Activated gamma-delta T cell treated with anti-CD3 and anti-CD28 coated beads, Interleukin-2, amount 50 U/mL, for 16 hours (primary cell): ENCODE measurements around the gene SLC17A3.

Source experiments
- DNase-seq: peaks from one replicate; pipeline ENCODE4 v3.0.0-alpha.2; 2020; ENCODE audit warnings: low read depth

The SLC17A3 gene, protein sequence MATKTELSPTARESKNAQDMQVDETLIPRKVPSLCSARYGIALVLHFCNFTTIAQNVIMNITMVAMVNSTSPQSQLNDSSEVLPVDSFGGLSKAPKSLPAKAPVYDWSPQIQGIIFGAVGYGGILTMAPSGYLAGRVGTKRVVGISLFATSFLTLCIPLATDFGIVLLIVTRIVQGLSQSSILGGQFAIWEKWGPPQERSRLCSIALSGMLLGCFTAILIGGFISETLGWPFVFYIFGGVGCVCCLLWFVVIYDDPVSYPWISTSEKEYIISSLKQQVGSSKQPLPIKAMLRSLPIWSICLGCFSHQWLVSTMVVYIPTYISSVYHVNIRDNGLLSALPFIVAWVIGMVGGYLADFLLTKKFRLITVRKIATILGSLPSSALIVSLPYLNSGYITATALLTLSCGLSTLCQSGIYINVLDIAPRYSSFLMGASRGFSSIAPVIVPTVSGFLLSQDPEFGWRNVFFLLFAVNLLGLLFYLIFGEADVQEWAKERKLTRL

DNA sequence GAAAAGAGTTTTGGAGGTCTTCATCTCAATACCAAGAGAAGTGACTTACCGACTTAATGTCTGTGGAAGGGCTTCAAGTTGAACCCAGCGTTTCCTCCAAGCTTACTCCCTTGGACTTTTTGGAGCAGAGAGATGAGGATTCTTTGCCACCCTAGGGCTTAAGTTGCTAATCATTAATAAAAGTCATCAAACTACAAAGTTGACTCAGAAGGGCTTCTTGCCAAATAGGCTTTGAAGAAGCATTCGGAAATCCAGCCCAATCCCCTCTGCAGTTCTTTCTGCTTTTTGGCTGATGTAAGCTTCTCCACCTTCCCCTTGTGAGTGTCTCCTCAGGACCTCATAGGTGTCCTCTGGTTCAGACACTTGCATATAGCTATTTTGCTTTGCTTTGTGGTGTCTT, at the start of gene SLC17A3:
SLC17A3 (minus strand) TSS at position 126 of the 400 bp plus-strand sequence. CDS start 5,856 bp downstream, outside the sequence.
- DNase-seq: no peak

- DNase-seq: no peak
Observed at GRCh38 chr6:25922301-25922700, 48.3 kb upstream of the SLC17A3 start.

DNA sequence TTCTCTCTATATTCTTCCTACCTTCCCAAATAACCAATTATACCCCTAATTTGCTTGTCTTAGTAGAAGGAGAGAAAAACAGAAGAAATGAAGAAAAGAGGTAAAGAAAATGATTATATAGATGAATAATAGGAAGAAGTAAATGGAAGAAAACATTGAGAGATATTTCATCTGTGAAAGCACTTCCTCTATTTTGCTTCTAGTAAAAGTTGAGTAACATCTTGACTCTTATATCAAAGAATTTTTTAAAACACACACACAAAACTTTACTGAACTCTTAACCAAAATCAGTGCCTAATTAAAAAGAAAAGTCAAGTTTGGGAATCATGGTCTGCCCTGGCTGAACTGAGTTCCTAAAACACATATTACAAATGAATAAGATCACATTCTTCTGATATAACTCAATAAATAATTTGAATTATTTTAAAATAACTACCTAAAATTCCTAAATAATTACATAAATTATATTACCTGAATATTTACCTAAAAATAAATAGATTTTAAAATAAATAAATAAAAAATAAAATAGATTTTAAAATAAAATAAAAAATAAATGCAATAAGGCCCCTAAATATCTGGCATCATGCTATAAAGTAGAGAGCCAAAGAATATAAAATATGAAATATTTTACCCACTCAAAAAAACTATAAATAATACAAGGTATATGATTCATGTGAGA, 47.6 kb upstream of the SLC17A3 start:
- DNase-seq: no peak

- DNase-seq: no peak
Observed at GRCh38 chr6:25919657-25920056, 45.6 kb upstream of the SLC17A3 start.

DNA sequence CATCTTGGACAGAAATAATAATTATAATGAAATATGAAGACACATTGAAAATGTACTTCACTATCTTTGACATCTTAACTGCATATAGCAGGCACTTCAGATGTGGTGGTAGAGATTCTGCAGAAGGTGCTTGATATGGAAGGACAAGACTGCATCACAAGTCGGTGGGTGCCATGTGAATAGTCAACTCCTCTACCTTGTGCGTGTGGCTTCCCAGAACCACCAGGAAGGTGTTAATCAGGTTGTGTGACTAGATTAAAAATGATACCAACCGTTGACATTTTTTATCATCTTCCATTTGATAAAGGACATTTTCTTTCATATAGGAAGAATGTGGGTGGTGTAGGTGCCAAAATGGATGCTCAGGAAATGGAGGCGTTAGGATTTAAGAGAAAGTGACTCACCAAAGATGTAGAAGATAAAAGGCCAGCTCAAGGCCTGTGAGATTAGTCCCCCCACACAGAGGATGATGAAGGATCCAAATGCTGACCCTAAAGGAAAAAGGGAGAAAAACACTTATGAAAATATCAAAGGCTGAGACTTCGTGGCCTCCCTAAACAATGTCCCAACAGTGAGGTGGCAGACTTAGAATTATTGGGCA, 44.1 kb upstream of the SLC17A3 start:
- no peak for DNase-seq

DNA sequence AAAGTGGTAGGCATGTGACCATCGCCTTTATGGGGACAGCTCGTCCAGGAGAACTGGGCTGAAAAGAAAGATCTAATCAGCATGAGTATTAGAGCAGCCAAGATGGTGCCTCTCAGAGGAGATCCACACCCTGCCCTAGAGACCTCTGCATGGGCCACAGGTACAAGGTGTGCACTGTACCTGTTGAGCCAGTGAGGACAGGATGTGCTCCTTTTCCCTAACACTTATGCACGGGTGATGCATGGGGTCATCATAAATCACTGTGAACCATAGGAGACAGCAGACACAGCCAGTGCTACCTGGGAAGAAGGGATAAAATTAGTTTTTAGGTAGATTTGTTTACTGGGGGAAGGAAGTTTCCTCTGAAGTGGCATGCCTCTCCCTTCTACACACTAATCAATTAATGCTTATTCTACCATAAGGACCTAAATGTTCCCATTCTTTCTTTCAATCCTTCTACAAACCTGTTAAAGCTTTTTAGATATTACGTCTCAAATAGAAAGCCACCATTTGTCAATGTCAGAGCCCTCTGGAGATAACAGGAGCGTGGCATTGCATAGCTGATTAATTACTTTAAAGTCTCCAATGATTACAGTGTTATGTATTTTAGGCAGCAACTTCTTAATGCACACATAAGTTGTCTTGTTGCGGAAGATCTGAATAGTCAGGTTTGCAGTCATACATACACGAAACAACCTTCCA, 42.9 kb upstream of the SLC17A3 start:
- DNase-seq: no peak

DNA sequence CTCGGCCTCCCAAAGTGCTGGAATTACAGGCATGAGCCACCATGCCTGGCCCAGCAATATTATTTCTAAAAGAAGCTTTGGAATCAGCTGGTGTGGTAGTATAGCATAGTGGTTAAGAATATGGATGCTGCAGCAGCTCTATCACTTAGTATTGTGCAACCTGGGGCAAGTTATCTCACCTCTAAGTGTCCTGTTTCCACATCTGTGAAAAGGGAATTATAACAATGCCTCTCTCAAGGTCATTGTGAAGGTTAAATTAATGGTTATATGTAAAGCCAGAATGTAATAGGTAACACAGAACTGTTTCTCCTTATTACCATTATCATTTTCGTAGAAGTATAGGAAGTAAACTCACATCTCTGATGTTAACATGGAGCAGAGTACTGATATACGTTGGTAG, 42.3 kb upstream of the SLC17A3 start:
- DNase-seq: no peak

DNA sequence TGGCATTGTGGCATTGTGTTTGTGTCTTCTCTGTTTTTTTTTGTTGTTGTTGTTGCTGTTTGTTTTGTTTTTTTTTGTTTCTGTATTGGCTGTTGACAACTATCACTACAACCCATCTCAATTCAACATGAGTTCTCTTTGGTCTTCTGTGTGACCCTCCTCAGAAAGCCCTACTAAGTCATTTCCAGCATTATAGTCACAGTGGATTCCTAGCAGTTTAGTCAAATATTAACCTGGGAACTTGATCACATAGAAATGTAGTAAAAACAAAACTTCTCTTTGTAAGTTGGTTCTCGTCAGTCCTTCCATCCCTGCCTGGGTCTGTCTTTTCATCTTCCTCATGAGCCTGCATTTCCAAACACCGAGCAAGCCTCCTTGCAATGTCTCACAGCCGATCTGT, 39.7 kb upstream of the SLC17A3 start:
- DNase-seq: no peak

DNA sequence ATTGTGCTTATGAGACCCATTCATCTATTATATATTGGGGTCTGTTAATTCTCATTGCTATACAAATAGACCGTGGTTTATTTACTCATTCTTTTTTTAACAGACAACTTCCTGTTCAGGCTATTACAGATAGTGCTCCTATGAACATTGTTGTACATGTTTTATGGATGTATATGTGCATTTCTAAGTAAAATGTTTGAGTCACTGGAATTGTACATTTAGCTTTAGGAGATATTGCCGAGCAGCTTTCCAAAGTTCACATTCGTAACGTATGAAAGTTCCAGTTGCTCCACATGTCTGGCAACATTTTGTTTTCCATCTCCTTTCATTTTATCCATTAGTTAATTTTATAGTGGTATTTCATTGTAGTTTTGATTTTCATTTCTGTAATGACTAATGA, 37.3 kb upstream of the SLC17A3 start:
- no peak for DNase-seq

GRCh38 chr6:25907475-25908014, 33.5 kb upstream of the SLC17A3 start:
- DNase-seq: no peak

DNA sequence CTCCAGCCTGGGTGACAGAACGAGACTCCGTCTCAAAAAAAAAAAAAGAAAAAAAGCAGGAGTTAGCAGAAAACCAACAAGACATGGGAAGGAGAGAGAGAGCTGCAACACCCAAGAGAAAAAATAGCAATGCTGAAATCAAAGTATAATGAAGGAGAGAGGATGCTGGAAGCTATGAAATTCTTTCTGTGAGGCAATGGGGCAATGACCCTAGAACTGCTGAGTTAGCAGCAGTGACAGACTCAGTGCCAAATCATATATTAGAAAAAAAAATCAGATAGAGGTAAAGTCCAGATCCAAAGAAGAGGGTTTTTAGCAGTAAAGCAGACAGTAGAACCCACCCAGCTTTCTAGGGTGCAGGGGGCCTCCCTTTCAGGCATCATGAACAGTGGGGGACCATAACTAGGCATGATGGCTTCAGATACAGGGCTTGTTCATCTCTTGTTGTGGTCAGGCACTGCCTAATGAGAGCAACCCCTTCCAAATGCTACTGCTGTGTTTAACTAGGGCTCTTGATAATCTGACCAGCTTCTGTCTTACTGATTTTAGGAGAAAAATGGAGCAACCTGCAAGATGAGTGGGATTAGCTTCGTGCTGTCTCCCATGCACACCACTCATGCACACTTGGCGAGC, 29.5 kb upstream of the SLC17A3 start:
- DNase-seq: no peak

- no peak for DNase-seq
Observed at GRCh38 chr6:25902071-25902470, 28.0 kb upstream of the SLC17A3 start.

DNA sequence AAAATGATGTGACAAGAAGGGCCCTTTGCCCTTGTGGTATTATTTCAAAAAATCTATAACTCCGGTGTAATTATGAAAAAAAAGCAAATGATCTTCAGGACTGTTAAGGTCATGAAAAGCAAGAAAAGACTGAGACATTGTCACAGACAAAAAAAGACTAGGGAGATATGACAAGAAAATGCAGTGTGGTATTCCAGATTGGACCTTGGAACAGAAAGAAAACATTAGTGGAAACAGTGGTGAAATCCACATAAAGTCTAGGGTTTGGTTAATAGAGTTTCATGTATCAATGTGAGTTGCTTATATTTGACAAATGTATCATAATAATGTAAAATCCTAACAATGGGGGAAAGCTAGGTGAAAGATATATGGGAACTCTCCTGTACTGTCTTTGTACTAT, 26.8 kb upstream of the SLC17A3 start:
- no peak for DNase-seq

- DNase-seq: no peak
Observed at GRCh38 chr6:25899580-25900408, 25.8 kb upstream of the SLC17A3 start.

DNA sequence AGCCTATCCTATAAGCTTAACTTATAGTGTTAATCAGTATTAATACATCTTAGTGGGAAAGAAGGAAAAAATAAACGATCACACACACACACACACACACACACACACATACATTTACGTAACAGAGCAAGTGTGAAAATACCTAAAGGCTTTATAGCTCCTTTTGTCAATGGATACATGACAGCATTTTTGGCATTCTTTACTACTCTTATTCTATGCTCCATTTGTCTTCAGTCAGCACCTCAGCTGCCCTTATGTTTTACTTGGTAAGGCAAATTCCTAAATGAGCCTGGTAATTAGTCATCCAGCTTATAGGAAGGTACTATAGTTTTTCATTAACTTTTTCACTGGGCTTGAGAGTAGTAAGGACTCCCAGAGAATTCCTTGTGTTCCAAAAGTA, 25.1 kb upstream of the SLC17A3 start:
- DNase-seq: no peak

GRCh38 chr6:25898289-25898977, 24.4 kb upstream of the SLC17A3 start:
- no peak for DNase-seq

GRCh38 chr6:25896252-25896651, 22.2 kb upstream of the SLC17A3 start:
- no peak for DNase-seq

DNA sequence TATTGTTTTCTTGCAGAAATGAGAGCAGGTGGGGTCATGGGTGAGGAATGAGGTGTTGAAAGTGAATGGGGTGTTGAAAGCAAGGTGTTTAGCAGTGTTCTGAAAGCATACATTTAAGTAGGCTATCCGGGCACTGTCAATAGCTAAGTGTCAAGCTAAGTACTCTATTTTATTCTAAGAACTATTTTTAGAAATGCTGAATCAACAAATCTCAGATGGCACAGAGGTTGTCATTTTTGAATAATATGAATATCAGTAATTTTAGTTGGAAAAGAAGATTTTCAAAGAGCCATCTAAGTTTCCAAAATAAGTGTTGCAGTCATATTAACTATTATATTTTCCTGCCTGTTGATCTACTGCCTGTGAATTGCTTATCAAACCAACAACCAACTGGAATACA, 21.7 kb upstream of the SLC17A3 start:
- DNase-seq: no peak

GRCh38 chr6:25893778-25894177, 19.7 kb upstream of the SLC17A3 start:
- no peak for DNase-seq

- DNase-seq: no peak
Observed at GRCh38 chr6:25892877-25893276, 18.8 kb upstream of the SLC17A3 start.
